Ovary (tissue), 3 donors: ENCODE results near the gene TIGD2.

Experiments
- CTCF ChIP-seq, 3 donors: fragments of 450-650 bp in 2 of 3; fragments of 200-600 bp in 1 of 3; IDR thresholded peaks; one replicate each; pipeline versions ENCODE4 v1.5.1 to v1.8.0; 2016 to 2022; ENCODE audit warnings: antibody characterized with exemption in 3 of 3, mild to moderate bottlenecking in 1 of 3
- EP300 ChIP-seq: sonication (generic); formaldehyde crosslinking; IDR thresholded peaks from one replicate; pipeline ENCODE4 v1.6.1; 2017; ENCODE audit warnings: antibody characterized with exemption
- POLR2A ChIP-seq: fragments of 450-650 bp; IDR thresholded peaks from one replicate; pipeline ENCODE4 v1.6.1; 2017; ENCODE audit warnings: antibody characterized with exemption, mild to moderate bottlenecking, moderate library complexity
- donor health status: DM: no; HTN: no; CAD: no.

GRCh38 chr4:89140168-89140759, 28.9 kb downstream of the TIGD2 start:
- TF ChIP-seq CTCF (IDR thresholded peaks at IDR 0.05) (no peak), POLR2A (no peak), EP300 (no peak)
